Lower leg skin (tissue), 3 donors: ENCODE measurements around the gene SPIRE1.

ENCODE experiments used
- CTCF ChIP-seq, 3 donors: fragments of 450-650 bp; IDR thresholded peaks; one replicate each; pipeline ENCODE4 v1.5.1; 2016; ENCODE audit warnings: antibody characterized with exemption in 3 of 3, mild to moderate bottlenecking in 3 of 3, moderate library complexity in 2 of 3
- POLR2A ChIP-seq, 2 donors: fragments of 450-650 bp; IDR thresholded peaks; one replicate each; pipeline ENCODE4 v1.6.1; 2016 to 2017; ENCODE audit warnings: antibody characterized with exemption in 2 of 2, mild to moderate bottlenecking in 1 of 2, moderate library complexity in 1 of 2

- TF ChIP-seq CTCF (IDR thresholded peaks at IDR 0.05): no peak
- TF ChIP-seq POLR2A (IDR thresholded peaks at IDR 0.05): no peak
These were observed 1.3 kb downstream of the SPIRE1 start for GRCh38 chr18:12656605-12656937.
